Testis (tissue), 2 donors: ENCODE measurements around the gene DNAJC15.

Experiments used
- POLR2A ChIP-seq: fragments of 450-650 bp; IDR thresholded peaks from one replicate; pipeline ENCODE4 v1.6.1; 2017; ENCODE audit warnings: antibody characterized with exemption, mild to moderate bottlenecking, moderate library complexity
- TF ChIP-seq, protein P1 (sequence below), 3 experiments: fragments of 450-650 bp in 2 of 3; fragments of 200-600 bp in 1 of 3; sonication (generic) in 1 of 3; IDR thresholded peaks; one replicate each; pipeline ENCODE4 v1.5.1; 2016 to 2019; ENCODE audit warnings: antibody characterized with exemption in 3 of 3, mild to moderate bottlenecking in 2 of 3, moderate library complexity in 1 of 3

GRCh38 chr13:42984026-42984425 lies 39.4 kb upstream of the DNAJC15 start:
- no peak for TF ChIP-seq POLR2A
- TF ChIP-seq, protein P1, sequence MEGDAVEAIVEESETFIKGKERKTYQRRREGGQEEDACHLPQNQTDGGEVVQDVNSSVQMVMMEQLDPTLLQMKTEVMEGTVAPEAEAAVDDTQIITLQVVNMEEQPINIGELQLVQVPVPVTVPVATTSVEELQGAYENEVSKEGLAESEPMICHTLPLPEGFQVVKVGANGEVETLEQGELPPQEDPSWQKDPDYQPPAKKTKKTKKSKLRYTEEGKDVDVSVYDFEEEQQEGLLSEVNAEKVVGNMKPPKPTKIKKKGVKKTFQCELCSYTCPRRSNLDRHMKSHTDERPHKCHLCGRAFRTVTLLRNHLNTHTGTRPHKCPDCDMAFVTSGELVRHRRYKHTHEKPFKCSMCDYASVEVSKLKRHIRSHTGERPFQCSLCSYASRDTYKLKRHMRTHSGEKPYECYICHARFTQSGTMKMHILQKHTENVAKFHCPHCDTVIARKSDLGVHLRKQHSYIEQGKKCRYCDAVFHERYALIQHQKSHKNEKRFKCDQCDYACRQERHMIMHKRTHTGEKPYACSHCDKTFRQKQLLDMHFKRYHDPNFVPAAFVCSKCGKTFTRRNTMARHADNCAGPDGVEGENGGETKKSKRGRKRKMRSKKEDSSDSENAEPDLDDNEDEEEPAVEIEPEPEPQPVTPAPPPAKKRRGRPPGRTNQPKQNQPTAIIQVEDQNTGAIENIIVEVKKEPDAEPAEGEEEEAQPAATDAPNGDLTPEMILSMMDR (IDR thresholded peaks at IDR 0.05), result no peak
